HG02798 (cell line): ENCODE measurements around the gene PDZD2.
"Not testable (repeated sequence)": the region's sequence is repeated elsewhere in the genome, so short reads cannot be mapped to it uniquely, and the experiment has no call there.

Source experiments
- ATAC-seq: cut with Tn5 transposase; IDR thresholded peaks from one replicate; pipeline ENCODE4 v1.9.1; 2021; ENCODE audit warnings: mild to moderate bottlenecking; ENCODE audit not compliant: unreplicated experiment, poor library complexity

The PDZD2 gene

GRCh38 chr5:31728806-31729205 is 89.9 kb downstream of the PDZD2 start:
- ATAC-seq: not testable (repeated sequence)

GRCh38 chr5:31730139-31730538 is 91.2 kb downstream of the PDZD2 start:
- ATAC-seq: no peak

- no peak for ATAC-seq
Measured at GRCh38 chr5:31731016-31731415, 92.1 kb downstream of the PDZD2 start.

GRCh38 chr5:31731710-31732301 is 92.9 kb downstream of the PDZD2 start:
- ATAC-seq: no peak

GRCh38 chr5:31732821-31733220 is 93.9 kb downstream of the PDZD2 start:
- not testable (repeated sequence) for ATAC-seq

- ATAC-seq: no peak
Measured at GRCh38 chr5:31733371-31733770, 94.4 kb downstream of the PDZD2 start.

GRCh38 chr5:31736127-31736526 is 97.2 kb downstream of the PDZD2 start:
- no peak for ATAC-seq

GRCh38 chr5:31738199-31738598 is 99.3 kb downstream of the PDZD2 start:
- ATAC-seq: no peak

GRCh38 chr5:31741496-31741895 is 102.6 kb downstream of the PDZD2 start:
- ATAC-seq: no peak

- no peak for ATAC-seq
Measured at GRCh38 chr5:31743678-31744077, 104.7 kb downstream of the PDZD2 start.

- no peak for ATAC-seq
Measured at GRCh38 chr5:31748458-31749172, 109.7 kb downstream of the PDZD2 start.

- ATAC-seq: no peak
Measured at GRCh38 chr5:31750215-31750614, 111.3 kb downstream of the PDZD2 start.

GRCh38 chr5:31751610-31752009 is 112.7 kb downstream of the PDZD2 start:
- no peak for ATAC-seq

- ATAC-seq: no peak
Measured at GRCh38 chr5:31753700-31754357, 114.9 kb downstream of the PDZD2 start.

- ATAC-seq: no peak
Measured at GRCh38 chr5:31754358-31754704, 115.4 kb downstream of the PDZD2 start.

- no peak for ATAC-seq
Measured at GRCh38 chr5:31754741-31755675, 116.1 kb downstream of the PDZD2 start.

GRCh38 chr5:31755676-31756230 is 116.8 kb downstream of the PDZD2 start:
- ATAC-seq: no peak

- ATAC-seq: no peak
Measured at GRCh38 chr5:31757806-31758205, 118.9 kb downstream of the PDZD2 start.

GRCh38 chr5:31758803-31759425 is 120.0 kb downstream of the PDZD2 start:
- no peak for ATAC-seq

GRCh38 chr5:31759925-31760324 is 121.0 kb downstream of the PDZD2 start:
- ATAC-seq: no peak
